ENCODE results near the gene NTM. TPM values are rescaled to one million over a fixed set of nuclear protein-coding genes. Genes with fewer than 3 reads are reported as not detected.

NTM gene
- total RNA-seq, 1 experiment from 2014 or later, result 0.73 TPM

- H3K27me3 ChIP-seq (replicated peaks; ENCODE audit: control insufficient read depth, insufficient read depth, low read length), result no peaks in the 10 kb centered on the region
- DNase-seq, result no peak
- intact Hi-C loops (cut with micrococcal nuclease; ENCODE audit: unreplicated experiment), result no loop called here
- BruUV-seq (replicated peaks), result no TSS peak
- H3K36me3 ChIP-seq (ENCODE audit: control insufficient read depth, insufficient read depth, low read length), result no peaks in the 10 kb centered on the region
- H3K4me3 Mint-ChIP-seq (ENCODE audit: unreplicated experiment), result no peak overlapping the region
- POLR2A ChIA-PET, result no interaction called here
- H3K36me3 Mint-ChIP-seq (ENCODE audit: insufficient read depth, unreplicated experiment), result no peaks in the 10 kb centered on the region
- H3K4me1 Mint-ChIP-seq (ENCODE audit: low read depth, unreplicated experiment), result no peaks in the 10 kb centered on the region
- CTCF ChIA-PET, result no interaction called here
- H3K27me3 Mint-ChIP-seq (ENCODE audit: insufficient read depth, unreplicated experiment), result peaks cover 10% of the 10 kb centered on the region
- H3K9me3 Mint-ChIP-seq (ENCODE audit: unreplicated experiment), result no peaks in the 10 kb centered on the region
- no peak overlapping the region for H3K4me3 ChIP-seq (ENCODE audit: low read depth, low read length)
- no peaks in the 10 kb centered on the region for H3K9me3 ChIP-seq
- H3K27ac Mint-ChIP-seq (ENCODE audit: unreplicated experiment), result no peak overlapping the region
- no peak for TF ChIP-seq CTCF (IDR thresholded peaks at IDR 0.05; ENCODE audit: insufficient read depth in 1 of 2, low read depth in 1 of 2, low read length in 1 of 2, severe bottlenecking in 1 of 2, unreplicated experiment in 1 of 2)
- no peaks in the 10 kb centered on the region for H3K4me1 ChIP-seq
Measured at GRCh38 chr11:131851964-131852755, 481.7 kb downstream of the NTM start.

DNA sequence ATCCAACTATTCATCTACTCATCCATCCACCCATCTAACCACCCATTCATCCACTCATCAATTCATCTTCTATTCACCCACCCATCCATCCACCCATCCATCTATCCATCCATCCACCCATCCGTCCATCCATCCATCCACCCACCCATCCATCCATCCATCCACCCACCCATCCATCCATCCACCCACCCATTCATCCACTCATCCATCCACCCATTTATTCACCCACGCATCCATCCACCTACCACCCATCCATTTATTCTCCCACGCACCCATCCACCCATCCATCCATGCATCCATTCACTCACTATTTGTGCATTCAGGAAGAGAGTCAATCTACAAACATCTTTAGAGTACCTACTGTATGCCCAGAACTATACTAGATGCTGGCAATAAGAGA lies 482.3 kb downstream of the NTM start:
- TF ChIP-seq CTCF (IDR thresholded peaks at IDR 0.05; ENCODE audit: insufficient read depth in 1 of 2, low read depth in 1 of 2, low read length in 1 of 2, severe bottlenecking in 1 of 2, unreplicated experiment in 1 of 2), result no peak
- no peaks in the 10 kb centered on the region for H3K4me1 ChIP-seq
- DNase-seq, result no peak
- Mint-ChIP-seq H3K4me1 (ENCODE audit: low read depth, unreplicated experiment) (no peaks in the 10 kb centered on the region), H3K9me3 (ENCODE audit: unreplicated experiment) (no peaks in the 10 kb centered on the region), H3K27me3 (ENCODE audit: insufficient read depth, unreplicated experiment) (peaks cover 10% of the 10 kb centered on the region), H3K27ac (ENCODE audit: unreplicated experiment) (no peak overlapping the region), H3K4me3 (ENCODE audit: unreplicated experiment) (no peak overlapping the region), H3K36me3 (ENCODE audit: insufficient read depth, unreplicated experiment) (no peaks in the 10 kb centered on the region)
- no peak overlapping the region for H3K4me3 ChIP-seq (ENCODE audit: low read depth, low read length)
- H3K9me3 ChIP-seq, result no peaks in the 10 kb centered on the region
- H3K36me3 ChIP-seq (ENCODE audit: control insufficient read depth, insufficient read depth, low read length), result no peaks in the 10 kb centered on the region
- POLR2A ChIA-PET, result no interaction called here
- BruUV-seq (replicated peaks), result no TSS peak
- intact Hi-C loops (cut with micrococcal nuclease; ENCODE audit: unreplicated experiment), result no loop called here
- H3K27me3 ChIP-seq (replicated peaks; ENCODE audit: control insufficient read depth, insufficient read depth, low read length), result no peaks in the 10 kb centered on the region
- CTCF ChIA-PET, result no interaction called here

GRCh38 chr11:131854391-131854790 lies 484.0 kb downstream of the NTM start:
- Mint-ChIP-seq H3K4me3 (ENCODE audit: unreplicated experiment) (no peak overlapping the region), H3K27ac (ENCODE audit: unreplicated experiment) (no peak overlapping the region), H3K4me1 (ENCODE audit: low read depth, unreplicated experiment) (no peaks in the 10 kb centered on the region), H3K9me3 (ENCODE audit: unreplicated experiment) (no peaks in the 10 kb centered on the region), H3K36me3 (ENCODE audit: insufficient read depth, unreplicated experiment) (no peaks in the 10 kb centered on the region), H3K27me3 (ENCODE audit: insufficient read depth, unreplicated experiment) (peaks cover 11% of the 10 kb centered on the region)
- Histone ChIP-seq H3K4me3 (ENCODE audit: low read depth, low read length) (no peak overlapping the region), H3K36me3 (ENCODE audit: control insufficient read depth, insufficient read depth, low read length) (no peaks in the 10 kb centered on the region), H3K9me3 (no peaks in the 10 kb centered on the region), H3K27me3 (replicated peaks; ENCODE audit: control insufficient read depth, insufficient read depth, low read length) (no peaks in the 10 kb centered on the region), H3K4me1 (no peaks in the 10 kb centered on the region)
- DNase-seq, result no peak
- BruUV-seq (replicated peaks), result no TSS peak
- POLR2A ChIA-PET, result no interaction called here
- intact Hi-C loops (cut with micrococcal nuclease; ENCODE audit: unreplicated experiment), result no loop called here
- CTCF ChIA-PET, result no interaction called here
- TF ChIP-seq CTCF (IDR thresholded peaks at IDR 0.05; ENCODE audit: insufficient read depth in 1 of 2, low read depth in 1 of 2, low read length in 1 of 2, severe bottlenecking in 1 of 2, unreplicated experiment in 1 of 2), result no peak

All from Caco-2 (cell line).